Osteoblast (primary cell): ENCODE data around the gene TLCD5. TPM values are rescaled to one million over a fixed set of nuclear protein-coding genes. Genes with fewer than 3 reads are reported as not detected.

Experiments
- DNase-seq: peaks from one replicate; pipeline ENCODE4 v3.0.0; 2011; ENCODE audit warnings: low spot score, mixed read lengths; ENCODE audit not compliant: insufficient read length; ENCODE audit errors: missing footprints
- H2AFZ ChIP-seq: 2 replicates; pipeline ENCODE4 v1.6.0; 2011; ENCODE audit warnings: mild to moderate bottlenecking, low read length
- H3K27ac ChIP-seq: 2 replicates; pipeline ENCODE4 v1.5.1; 2011; ENCODE audit warnings: mild to moderate bottlenecking, low read depth, low read length, moderate library complexity
- H3K27me3 ChIP-seq: 2 replicates; pipeline ENCODE4 v1.6.0; 2012; ENCODE audit warnings: mild to moderate bottlenecking, control low read depth, inconsistent platforms, low read length, moderate library complexity; ENCODE audit not compliant: insufficient read depth
- H3K36me3 ChIP-seq: 2 replicates; pipeline ENCODE4 v1.5.1; 2011; ENCODE audit warnings: mild to moderate bottlenecking, low read length, control low read depth, moderate library complexity; ENCODE audit not compliant: insufficient read depth
- H3K4me1 ChIP-seq: 2 replicates; pipeline ENCODE4 v1.5.1; 2011; ENCODE audit warnings: mild to moderate bottlenecking, low read length, control low read depth, moderate library complexity; ENCODE audit not compliant: insufficient read depth
- H3K4me2 ChIP-seq: 2 replicates; pipeline ENCODE4 v1.6.0; 2011; ENCODE audit warnings: mild to moderate bottlenecking, low read length; ENCODE audit not compliant: insufficient read depth
- H3K4me3 ChIP-seq: fragments of 200-600 bp; sonication (generic); 3 replicates; pipeline ENCODE4 v1.5.1; 2012; ENCODE audit warnings: mild to moderate bottlenecking, low read length, inconsistent platforms; ENCODE audit not compliant: insufficient read depth
- H3K79me2 ChIP-seq: 2 replicates; pipeline ENCODE4 v1.6.0; 2012; ENCODE audit warnings: mild to moderate bottlenecking, low read length, control low read depth, inconsistent platforms; ENCODE audit not compliant: insufficient read depth
- H3K9me3 ChIP-seq: 2 replicates; pipeline ENCODE4 v1.5.1; 2011; ENCODE audit warnings: low read depth, low read length, control low read depth
- H4K20me1 ChIP-seq: 2 replicates; pipeline ENCODE4 v1.6.0; 2012; ENCODE audit warnings: mild to moderate bottlenecking, low read length, control low read depth; ENCODE audit not compliant: insufficient read depth
- CTCF ChIP-seq: IDR thresholded peaks from 2 replicates; pipeline ENCODE4 v1.5.1; 2011; ENCODE audit warnings: mild to moderate bottlenecking, low read depth, low read length, moderate library complexity; ENCODE audit errors: extremely low read depth
- total RNA-seq: library from RNA; depleted of rRNA; stranded (reverse); fragments of >200 nt; gene quantifications from 2 replicates; pipeline ENCODE4 v1.2.3, GENCODE V29; 2012

The TLCD5 gene
- total RNA-seq, 1 donor, result 11.9 TPM

DNA sequence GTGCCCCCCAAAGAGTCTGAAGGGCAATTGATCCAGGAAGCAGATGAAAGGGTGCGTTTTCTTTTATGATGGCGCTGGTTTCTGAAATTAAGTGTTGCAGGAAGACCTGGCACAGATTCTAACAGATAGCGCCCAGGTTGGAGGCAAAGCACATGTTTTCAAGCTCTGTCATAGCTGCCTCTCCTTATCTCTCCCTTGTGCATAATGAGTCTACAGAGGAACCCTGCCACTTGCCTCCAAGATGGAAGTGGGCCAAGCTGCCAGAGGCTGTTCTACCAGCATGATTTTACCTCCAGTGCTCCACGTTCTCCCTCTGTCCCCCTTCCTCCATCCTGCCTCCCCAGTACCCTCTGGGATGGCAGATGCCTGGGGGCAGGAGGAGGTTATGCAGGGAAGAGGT lies 30.0 kb upstream of the TLCD5 start:
- H3K36me3 ChIP-seq, result no peaks in the 10 kb centered on the region
- H3K27me3 ChIP-seq, result peaks cover 78% of the 10 kb centered on the region
- H3K4me3 ChIP-seq, result no peak overlapping the region
- H3K4me2 ChIP-seq, result no peak overlapping the region
- no peak for DNase-seq
- no peaks in the 10 kb centered on the region for H3K4me1 ChIP-seq
- no peaks in the 10 kb centered on the region for H3K9me3 ChIP-seq
- H3K27ac ChIP-seq, result no peak overlapping the region
- H3K79me2 ChIP-seq, result no peaks in the 10 kb centered on the region
- no peaks in the 10 kb centered on the region for H4K20me1 ChIP-seq
- H2AFZ ChIP-seq, result no peak overlapping the region
- TF ChIP-seq CTCF, result no peak

- no peak for TF ChIP-seq CTCF
- Histone ChIP-seq H3K27ac (no peak overlapping the region), H3K4me1 (no peaks in the 10 kb centered on the region), H2AFZ (no peak overlapping the region), H3K27me3 (peaks cover 78% of the 10 kb centered on the region), H3K9me3 (no peaks in the 10 kb centered on the region), H3K79me2 (no peaks in the 10 kb centered on the region), H3K36me3 (no peaks in the 10 kb centered on the region), H3K4me3 (no peak overlapping the region), H4K20me1 (no peaks in the 10 kb centered on the region), H3K4me2 (no peak overlapping the region)
- no peak for DNase-seq
Observed at GRCh38 chr11:120296554-120296953, 28.5 kb upstream of the TLCD5 start.

GRCh38 chr11:120298461-120298860 lies 26.6 kb upstream of the TLCD5 start:
- Histone ChIP-seq H2AFZ (no peak overlapping the region), H3K4me3 (no peak overlapping the region), H3K9me3 (no peaks in the 10 kb centered on the region), H3K4me2 (no peak overlapping the region), H3K79me2 (no peaks in the 10 kb centered on the region), H3K4me1 (no peaks in the 10 kb centered on the region), H3K27me3 (peaks cover 77% of the 10 kb centered on the region), H3K36me3 (no peaks in the 10 kb centered on the region), H3K27ac (no peak overlapping the region), H4K20me1 (no peaks in the 10 kb centered on the region)
- no peak for TF ChIP-seq CTCF
- no peak for DNase-seq

- no peak overlapping the region for H3K27ac ChIP-seq
- no peak overlapping the region for H2AFZ ChIP-seq
- no peak for DNase-seq
- no peak overlapping the region for H3K4me3 ChIP-seq
- no peak for TF ChIP-seq CTCF
- H4K20me1 ChIP-seq, result no peaks in the 10 kb centered on the region
- no peaks in the 10 kb centered on the region for H3K79me2 ChIP-seq
- H3K36me3 ChIP-seq, result no peaks in the 10 kb centered on the region
- H3K27me3 ChIP-seq, result peaks cover 42% of the 10 kb centered on the region
- no peaks in the 10 kb centered on the region for H3K9me3 ChIP-seq
- H3K4me1 ChIP-seq, result peaks cover 12% of the 10 kb centered on the region
- H3K4me2 ChIP-seq, result no peak overlapping the region
Observed at GRCh38 chr11:120302001-120302805, 22.9 kb upstream of the TLCD5 start.
